DMS79 treated with DMSO at 0.1 percent for 48 hours (cell line): ENCODE measurements around the gene MGME1.

Experiments used
- DNase-seq: peaks from one replicate; lab custom pipeline; 2025; lab: John Stamatoyannopoulos, UW

Gene MGME1

DNA sequence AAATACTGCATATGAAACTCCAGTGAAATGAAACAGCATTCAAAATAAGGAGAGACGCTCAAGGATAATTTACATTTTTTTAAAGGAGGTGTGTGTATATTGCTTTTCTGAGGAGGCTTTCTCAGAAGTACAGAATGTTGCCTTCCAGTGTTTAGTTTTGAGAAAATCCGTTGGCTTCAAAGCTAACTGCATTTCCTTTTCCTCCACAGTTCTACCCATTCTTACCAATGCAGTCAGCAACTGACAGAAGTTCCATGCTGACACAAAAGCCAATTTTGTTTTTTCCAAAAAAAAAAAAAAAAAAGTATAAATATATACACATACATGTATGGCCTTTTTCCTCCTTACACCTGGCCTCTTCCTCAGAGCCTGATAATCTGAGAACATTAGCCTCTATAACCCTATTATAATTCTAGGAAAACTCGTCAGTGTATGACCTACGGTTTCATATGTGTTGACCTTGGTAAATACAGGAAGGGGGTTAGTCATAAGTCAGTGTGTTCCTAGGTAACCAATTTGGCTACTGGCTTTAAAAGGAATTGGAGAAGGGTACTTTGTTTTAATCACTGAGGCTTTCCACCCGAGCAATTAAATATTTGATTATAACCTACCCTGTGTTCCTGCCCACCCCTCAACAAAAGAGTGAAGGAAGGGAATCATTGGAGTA is 24.2 kb downstream of the MGME1 start:
- DNase-seq: no peak

DNA sequence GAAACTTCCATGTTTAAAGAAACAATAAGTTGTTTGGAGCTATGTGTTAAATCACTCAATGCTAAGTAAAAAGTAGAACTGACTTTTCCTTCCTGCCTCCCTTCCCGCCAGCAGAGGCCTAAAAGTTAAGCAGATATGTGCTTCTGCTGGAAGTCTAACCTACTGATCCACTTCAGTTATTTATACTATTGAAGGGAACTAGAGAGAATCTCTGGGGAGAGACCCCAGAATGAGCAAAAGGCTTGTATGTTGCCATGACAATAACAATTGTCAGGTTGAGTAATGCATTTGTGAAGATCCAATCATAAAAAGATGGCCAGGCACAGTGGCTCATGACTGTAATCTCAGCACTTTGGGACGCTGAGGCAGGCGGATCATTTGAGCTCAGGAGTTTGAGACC is 24.7 kb downstream of the MGME1 start:
- no peak for DNase-seq

DNA sequence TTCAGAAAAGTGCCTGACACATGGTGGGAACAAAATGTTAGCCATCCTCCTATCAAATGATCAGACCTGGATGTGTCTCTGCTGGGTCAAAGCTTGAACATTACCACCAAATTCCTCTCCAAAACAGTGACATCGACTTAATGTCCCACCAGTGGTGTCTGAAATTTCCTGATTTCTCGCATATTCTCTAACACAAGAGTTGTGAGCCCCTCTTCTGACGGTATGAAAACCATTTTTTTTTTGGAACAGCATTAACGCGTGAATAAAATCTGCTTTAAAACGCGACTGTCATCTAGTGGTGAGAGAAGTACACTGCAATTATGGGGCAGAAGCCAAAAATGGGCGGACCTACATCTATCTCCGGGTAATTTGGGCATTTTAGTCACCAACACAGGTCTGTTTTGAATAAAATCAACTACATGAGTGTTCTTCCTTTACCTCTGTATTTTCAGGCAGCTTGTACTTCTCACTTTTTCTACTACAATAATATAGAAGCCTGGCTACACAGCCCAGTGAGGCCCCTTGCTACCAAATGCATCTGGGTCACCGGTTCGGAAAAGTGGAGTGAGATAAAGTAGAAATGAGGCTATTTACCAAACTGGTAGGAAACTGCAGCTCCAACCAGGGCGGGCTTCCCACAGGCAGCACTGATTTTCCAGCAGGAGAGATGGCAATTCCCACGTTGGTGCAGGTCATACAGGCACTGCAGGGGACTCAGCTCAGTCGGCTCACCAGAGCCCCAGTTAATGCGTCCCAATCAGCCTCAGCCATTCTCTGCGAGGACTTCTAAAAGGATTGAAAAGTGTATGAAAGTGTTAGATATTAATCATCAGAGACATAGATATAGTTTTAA is 27.4 kb downstream of the MGME1 start:
- DNase-seq: no peak

DNA sequence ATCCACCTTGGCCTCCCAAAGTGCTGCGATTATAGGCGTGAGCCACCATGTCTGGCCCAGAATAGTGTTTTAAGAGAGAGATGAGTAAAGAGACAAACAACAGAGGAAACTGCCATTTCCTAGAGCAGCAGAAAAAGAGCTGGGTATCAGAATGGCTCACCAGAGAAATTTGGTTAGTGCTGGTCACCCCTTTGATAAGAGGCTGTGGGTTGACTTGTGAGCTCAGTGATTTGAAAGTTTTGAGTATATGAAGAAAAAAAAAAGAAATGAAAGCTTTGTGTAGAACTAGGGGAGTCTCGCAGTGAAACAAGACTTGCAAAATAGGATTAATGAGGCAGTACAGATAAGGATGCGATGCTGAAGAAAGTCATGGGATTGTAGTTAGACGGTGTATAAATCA is 29.6 kb downstream of the MGME1 start:
- no peak for DNase-seq

DNA sequence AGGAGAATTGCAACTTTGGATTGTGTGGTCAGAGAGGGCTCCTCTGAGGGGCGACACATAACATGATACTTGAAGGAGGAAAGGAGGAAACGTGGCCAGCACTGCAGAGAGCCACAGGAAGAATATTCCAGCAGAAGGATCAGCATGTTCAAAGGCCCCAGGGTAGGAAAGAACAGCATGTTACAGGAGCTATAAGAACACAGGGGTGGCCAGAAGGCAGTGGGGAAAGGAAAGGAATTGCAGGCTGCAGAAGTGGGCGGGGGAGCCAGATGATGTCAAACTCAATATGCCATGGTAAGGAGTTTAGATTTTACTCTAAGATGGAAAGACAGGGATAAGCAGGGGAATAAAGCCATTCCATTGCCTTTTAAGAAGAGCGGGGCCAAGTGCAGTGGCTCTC is 30.7 kb downstream of the MGME1 start:
- DNase-seq: no peak

DNA sequence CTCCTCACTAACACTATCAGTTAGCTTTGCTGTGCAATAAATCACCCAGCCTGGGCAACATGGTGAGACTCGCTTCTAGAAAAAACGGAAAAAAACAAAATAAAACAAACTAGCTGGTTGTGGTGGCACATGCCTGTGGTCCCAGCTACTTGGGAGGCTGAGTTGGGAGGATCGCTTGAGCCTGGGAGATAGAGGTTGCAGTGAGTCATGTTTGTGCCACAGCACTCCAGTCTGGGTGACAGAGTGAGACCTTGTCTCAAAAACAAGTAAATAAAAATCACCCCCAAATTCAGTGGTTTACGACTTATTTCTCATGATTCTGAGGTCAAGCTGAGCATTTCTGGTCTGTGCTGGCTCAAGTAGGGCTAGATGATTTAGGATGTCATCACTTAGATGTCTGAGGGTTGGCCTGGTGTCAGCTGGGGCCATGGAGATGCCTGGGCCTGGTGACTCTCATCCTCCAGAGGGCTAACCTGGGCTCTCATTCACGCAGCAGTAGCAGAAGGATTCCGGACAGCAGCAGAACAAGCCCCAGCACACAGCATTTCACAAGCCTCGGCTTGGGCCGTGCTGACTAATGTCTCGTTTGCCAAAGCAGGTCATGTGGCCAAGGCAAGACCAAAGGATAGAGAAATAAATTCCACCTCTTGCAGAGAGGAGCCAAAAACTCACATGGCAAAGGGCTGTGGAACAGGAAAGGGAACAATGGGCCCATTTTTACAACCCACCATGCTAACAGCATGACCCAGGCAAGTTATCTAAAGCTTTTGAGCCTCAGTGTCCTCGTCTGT is 32.5 kb downstream of the MGME1 start:
- no peak for DNase-seq

DNA sequence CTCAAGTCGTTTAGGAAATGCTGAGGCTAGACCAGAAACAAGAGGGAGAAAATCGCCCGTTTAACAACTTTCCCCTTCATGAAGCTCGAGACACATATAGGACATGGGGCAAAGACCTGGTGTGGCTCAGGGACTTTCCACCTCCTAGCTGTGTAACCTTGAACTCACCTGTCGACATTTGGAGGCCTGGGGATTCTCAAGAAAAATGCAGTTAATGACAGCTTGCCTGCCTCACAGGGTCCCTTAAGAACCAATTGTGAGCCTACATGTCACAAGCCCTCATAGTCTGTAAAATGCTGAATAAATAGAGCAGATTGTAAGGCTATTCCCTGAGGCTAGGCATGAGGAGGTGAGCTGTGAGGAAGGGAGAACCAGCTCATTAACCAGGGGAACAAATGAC is 35.1 kb downstream of the MGME1 start:
- DNase-seq: no peak

DNA sequence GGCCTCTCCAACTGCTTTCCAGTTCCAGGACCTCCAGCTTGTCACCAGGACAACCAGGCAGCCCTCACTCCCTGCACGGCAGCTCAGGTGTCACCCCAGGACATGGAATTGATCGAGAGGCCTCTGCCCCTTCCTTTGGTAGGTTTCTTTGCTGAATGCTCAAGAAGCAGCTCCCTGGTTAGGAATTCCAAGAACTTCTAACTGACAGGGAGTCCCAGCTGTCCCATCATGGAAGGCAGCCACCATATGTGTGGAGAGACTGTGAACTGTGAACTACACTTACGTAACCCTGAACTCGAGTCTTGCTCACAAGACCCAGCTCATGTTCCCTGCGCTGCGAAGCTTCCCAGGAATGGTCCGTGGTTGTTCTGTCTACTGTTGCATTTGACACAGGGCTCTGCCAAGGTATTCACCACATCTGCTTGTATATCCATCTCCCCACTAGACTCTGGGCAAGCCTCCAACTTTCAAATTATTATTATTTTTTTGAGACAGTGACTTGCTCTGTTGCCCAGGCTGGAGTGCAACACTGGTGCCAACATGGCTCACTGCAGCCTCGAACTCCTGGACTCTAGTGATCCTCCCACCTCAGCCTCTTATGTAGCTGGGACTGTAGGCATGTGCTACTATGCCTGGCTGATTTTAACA is 35.7 kb downstream of the MGME1 start:
- no peak for DNase-seq

DNA sequence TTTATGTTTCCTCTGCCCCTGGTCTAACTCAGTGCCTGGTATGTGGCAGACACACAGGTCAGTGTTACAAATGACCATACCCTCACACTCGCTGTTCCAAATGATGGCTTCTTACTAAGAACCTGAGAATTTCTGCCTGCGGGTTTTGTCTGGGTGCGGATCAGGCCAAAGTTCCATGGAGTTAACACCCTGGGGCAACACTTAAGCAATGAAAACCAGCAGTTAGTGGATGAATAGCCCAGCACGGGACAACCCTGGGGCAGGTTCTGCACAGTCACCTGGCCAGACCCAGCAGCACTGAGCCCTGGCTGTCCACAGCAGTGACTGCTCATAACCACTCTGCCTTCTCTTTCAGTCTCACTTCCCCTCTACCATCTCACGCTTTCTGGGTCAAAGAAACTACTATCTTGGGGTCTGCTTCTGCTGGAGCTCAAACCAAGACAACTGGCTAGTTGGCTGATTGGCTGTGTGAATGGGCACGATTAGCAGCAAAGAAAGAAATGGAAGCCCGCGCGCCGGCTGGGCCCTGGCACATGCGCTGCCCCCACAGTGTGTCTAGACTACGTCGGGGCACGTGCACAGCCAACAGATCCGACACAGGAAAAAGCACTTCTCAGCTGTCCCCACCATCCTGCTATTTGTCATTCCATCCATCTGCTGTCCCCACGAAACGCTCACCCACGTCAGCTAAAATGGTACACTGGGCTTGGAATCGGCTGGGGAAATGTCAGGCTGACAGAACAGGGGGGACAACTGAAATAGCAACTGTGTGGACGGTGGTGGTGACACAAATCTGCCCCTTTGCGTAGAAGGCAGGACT is 36.6 kb downstream of the MGME1 start:
- DNase-seq: no peak

DNA sequence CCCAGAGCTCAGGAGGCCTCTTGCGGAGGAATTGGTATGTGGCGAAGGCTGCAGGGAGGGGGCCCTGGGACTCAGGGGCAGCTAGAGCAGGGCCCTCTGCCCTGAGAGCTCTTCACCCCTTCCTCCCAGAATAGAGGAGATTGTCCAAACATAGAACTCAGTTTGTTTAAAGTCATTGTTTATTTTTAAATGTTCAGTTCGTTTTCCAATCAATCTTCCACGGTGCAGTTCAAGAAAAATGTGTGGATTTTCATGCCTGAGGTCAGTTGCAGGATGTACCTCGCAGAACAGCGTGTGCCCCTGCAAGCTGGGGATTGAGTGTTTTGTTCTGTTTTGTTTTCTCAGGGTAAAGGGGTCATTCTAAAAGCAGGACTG is 37.2 kb downstream of the MGME1 start:
- no peak for DNase-seq

DNA sequence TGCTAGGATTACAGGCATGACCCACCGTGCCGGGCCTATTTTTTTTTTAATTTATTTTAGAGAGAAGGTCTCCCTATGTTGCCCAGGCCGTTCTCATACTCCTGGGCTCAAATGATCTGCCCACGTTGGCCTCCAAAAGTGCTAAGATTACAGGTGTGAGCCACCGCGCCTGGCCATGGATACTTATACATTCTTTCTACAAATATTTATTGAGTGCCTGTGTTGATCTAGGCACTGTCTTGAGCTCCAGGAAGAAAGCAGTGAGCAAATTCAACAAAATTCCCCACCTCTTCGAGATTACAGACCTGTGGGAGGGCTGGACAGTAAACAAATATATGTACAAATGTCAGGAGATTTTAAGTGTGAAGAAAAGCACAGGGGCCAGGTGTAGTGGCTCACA is 37.9 kb downstream of the MGME1 start:
- no peak for DNase-seq

DNA sequence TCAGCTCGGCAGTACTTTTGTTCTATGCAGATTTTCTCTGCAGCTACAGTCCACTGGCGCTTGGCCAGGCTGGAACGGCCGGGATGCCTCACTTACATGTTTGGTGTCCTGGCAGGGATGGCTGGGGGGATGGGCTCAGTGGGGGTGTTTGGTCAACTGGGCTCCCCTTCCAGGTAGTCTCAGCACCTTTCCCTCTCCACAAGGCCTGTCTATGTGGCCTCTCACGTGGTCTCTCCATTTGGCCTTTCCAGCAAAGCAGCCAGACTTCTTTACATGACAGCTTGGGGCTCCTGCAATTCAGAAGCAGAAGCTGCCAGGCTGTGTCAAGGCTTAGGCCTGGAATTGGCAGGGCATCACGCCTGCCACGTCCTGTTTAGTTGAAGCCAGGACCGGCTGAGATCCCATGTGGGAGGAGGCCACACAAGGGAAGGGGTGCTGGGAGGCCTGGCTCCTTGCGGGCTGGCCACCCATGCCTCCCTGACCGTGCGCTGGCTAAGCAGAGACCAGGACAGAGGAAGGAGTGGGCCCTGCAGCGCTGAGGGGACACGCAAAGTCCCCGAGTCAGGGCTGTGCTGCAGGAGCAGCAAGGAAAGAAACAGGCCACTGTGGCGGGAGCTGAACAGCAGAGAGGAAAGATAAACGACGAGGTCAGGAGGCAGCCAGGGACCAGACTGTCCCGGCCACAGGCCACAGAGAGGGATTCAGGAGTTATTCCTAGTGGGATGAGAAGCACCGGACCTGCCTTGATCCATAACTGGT is 38.9 kb downstream of the MGME1 start:
- no peak for DNase-seq

DNA sequence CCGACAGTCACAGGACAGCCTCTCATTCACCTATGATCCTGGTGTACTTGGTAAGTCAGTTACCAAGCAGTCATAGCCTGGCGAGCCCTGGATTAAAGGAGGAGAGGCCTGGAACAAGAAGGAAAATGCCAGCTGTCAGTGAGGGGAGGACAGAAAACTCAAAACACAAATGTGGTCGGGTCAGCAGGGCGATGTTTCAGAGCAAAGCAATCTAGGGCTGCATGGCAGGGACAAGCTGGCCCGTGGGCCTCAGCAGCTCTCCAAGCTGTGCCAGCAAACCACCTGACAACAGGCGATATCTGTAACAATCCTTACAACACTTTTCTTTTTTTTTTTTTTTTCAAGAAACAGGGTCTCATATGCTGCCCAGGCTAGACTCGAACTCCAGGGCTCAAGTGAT is 40.3 kb downstream of the MGME1 start:
- no peak for DNase-seq

DNA sequence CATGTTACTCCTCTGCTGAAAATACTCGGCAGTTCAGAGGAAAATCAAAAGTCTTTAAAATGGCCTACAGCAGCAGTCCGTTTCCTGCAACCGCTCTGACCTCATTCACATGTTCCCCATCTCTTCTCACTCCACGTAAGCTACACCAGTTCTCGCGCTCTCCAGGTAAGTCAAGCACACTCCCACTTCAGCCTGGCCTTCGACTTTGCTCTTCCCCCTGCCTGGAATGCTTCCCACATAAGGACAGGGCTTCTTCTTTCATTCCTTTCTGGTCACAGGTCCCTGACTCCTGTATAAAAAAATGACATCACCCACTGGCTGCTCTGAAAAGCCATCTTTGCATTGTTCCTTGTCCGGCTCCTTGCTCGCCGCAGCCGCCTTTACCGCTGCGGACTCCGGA is 42.7 kb downstream of the MGME1 start:
- no peak for DNase-seq

DNA sequence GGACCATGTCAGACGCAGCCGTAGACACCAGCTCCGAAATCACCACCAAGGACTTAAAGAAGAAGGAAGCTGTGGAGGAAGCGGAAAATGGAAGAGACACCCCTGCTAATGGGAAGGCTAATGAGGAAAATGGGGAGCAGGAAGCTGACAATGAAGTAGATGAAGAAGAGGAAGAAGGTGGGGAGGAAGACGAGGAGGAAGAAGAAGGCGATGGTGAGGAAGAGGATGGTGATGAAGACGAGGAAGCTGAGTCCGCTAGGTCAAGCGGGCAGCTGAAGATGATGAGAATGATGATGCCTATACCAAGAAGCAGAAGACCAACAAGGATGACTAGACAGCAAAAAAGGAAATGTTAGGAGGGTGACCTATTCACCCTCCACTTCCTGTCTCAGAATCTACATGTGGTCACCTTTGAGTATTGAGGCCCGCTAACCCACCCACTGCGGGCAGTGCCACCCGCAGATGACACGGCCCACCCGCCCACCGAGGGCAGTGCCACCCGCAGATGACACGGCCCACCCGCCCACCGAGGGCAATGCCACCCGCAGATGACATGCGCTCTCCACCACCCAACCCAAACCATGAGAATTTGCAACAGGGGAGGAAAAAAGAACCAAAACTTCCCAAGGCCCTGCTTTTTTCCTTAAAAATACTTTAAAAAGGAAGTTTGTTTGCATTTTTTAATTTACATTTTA is 43.3 kb downstream of the MGME1 start:
- no peak for DNase-seq

DNA sequence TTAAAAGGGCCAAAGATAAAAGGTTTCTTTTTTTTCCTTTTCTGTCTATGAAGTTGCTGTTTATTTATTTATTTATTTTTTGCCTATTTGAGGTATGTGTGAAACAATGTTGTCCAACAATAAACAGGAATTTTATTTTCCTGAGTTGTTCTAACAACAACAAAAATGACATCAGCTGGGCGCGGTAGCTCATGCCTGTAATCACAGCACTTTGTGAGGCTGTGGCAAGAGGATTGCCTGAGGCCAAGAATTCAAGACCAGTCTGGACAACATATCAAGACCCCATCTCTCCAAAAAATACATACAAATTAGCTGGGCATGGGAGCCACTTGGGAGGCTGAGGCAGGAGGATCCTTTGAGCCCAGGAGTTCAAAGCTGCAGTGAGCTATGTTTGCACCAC is 44.1 kb downstream of the MGME1 start:
- no peak for DNase-seq

DNA sequence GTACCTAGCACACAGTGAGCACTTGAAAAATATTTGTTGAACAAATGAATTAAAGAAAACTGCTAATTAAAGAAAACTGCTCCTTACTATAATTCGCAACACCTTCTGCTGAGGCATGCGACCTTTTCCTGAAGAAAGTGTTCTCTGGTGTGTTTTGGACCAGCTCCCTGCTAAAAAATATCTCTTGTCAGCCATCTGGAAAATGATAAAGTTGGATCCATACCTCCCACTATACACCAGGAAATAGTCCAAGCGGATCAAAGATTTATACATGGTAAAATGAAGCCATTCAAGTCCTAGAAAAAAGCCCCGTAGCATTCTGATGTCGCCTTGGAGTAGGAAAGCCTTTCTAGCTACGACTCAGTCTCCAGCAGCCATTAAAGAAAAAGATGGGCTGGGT is 45.6 kb downstream of the MGME1 start:
- DNase-seq: no peak

DNA sequence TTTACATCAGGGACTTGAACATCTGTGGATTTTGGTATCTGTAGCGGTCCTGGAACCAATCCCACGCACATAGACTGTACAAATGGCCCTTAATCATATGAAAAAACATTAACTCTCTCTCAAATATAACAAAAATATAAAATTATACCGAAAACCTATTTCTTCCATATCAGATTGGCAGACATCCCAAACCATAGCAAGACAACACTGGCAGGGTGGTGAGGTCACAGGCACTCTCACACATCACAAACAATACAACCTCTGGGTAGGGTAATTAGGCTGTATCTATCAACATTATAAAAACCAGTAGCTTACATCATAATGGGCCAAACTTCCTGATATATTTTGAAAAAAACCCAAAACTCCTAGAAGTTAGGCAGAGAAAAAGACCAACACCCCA is 48.0 kb downstream of the MGME1 start:
- no peak for DNase-seq

DNA sequence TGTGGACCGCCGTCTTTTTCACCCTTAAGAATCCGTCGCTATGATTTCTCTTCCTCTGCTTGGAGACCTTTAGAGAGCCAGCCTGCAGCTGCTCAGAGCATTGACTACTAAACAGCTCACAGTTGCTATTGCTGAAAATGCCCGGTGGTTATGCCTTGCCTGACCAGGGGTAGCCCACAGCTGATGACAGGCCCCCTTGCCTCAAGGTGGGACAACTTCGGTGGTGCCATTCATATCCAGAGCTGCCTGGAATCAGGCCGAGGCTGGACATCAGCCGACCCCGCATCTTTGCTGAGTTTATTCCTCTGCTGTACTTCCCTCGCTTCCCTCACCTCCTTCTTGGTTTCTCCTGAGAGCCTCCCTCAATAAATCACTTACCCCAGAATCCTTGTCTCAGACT is 49.3 kb downstream of the MGME1 start:
- no peak for DNase-seq

DNA sequence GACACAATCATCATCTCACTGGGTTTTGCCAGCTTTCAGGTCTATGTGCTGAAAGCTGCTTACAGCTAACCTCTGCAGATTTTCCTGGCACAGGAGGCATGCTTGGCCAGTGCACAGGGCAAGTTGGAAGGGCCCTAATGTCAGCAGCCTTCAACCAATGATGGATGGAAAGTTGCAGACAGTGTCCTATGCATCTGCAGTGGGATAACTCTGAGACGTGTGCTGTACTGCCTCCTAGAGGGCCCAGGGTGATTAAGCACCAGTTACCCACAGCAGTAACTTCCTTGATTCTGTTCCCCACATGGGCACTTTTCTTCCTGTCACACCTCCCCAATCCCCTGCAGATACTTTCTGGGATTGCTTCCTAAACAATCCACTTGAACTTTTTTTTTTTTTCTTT is 50.2 kb downstream of the MGME1 start:
- DNase-seq: no peak
